NCI-H1436 (cell line): ENCODE data around the gene BOLA3.
"Not testable (repeated sequence)": the region's sequence is repeated elsewhere in the genome, so short reads cannot be mapped to it uniquely, and the experiment has no call there.

ENCODE experiments used
- DNase-seq: peaks from one replicate; lab custom pipeline; 2025; lab: John Stamatoyannopoulos, UW

Gene BOLA3, protein sequence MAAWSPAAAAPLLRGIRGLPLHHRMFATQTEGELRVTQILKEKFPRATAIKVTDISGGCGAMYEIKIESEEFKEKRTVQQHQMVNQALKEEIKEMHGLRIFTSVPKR

DNA sequence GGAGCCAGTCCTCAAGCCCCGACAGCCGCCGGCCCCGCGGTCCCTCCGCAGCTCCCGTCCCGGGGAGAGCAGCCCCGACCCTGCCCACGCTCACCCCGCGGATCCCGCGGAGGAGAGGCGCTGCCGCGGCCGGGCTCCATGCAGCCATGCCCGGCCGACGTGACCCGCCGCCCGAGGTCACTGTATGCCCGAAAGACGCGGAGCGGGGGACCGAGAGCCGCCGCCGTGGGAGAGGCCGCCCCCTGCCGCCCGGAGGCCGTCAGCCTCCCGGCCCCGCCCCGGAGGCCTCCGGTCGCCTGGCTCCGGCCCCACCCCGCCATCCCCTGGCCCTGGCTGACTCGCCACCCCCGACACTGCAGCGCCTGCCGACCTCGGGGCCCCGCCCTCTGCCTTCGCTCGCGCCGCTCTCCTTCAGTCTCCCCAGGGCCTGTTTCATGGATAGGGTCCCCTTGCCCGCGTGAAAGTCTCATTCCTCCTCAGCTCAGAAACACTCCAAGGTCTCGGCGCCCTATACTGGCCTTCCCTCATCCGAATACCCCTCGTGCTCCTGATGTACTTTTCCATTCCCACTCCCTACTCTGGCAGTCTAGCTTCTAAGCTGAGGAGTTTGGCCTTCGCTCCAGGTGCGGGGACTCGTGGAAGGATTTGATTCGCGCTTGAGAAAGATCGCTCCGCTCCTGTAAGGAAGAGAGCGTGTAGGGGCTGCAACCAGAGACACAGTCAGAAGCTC, at the start of gene BOLA3:
Gene BOLA3 (minus strand): TSS at position 186 of the 730 bp plus-strand sequence. CDS start 38 bp downstream, at position 148.
- peak; percentile 71 for DNase-seq

DNA sequence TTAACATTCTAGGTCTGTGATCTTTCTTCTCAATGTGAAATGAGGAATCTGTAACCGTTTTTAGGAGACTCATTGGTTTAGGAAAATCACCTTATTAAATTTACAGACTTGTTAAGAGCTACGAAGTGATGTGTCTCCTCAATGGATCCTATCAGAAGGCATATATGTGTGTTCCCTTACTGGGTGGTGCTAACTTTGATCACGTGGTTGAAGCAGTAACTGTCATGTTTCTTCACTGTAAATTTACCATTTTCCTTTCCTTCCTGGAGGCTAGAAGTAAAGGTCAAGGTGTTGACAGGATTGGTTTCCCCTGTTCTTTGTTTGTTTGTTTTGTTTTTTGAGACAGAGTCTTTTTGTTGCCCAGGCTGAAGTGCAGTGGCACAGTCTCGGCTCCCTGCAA, 49.3 kb upstream of the BOLA3 start:
- DNase-seq: no peak

DNA sequence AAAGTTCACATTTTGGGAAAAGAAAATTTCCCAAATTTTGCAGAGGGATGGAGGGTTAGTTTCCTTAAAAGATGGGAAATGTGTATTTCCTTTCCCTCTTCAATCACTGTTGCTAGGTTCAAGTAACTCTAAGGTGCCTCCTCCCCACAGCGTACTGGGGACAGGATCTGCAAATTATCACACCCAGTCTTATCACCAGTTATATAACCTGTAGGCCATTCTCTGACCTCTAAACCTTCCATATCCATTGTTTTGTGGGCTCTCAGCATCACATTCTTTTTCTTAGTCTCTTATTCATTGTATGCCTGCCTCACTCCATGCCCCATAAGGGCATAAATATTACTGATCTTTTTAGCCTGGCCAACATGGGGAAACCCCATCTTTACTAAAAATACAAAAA, 47.1 kb upstream of the BOLA3 start:
- no peak for DNase-seq

DNA sequence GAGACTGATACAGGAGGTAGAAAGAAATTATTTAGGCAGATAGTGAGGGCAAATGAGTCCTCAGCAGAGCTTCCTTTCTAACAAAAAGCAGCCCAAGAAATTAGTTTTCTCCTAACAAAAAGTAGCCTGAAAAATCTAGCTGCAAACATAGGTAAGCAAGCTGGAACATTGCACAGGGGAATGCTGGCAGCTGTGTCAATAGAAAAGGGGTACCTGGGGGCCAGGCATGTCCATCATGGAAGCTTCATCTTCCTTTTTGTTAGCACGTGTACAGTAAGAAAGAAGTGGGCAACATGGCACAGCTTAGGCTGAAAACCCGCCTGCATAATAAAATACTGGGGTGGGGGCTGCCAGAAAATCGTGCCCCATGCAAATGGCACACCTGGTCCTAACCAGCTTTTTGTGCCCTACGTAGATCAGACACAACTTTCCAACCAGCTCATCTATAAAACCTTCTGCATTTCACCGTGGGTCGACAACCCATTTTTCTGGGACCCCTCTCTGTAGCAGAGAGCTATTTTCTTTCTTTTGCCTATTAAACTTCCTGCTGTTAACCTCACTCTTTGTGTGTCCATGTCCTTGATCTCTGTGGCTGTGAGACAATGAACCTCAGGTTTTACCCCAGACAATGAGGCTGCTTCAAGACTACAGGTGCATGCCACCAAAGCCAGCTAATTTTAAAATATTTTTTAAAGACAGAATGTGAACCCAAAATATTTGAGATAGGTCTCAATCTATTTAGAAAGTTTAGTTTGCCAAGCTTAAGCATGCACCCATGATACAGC, 44.1 kb upstream of the BOLA3 start:
- DNase-seq: no peak

DNA sequence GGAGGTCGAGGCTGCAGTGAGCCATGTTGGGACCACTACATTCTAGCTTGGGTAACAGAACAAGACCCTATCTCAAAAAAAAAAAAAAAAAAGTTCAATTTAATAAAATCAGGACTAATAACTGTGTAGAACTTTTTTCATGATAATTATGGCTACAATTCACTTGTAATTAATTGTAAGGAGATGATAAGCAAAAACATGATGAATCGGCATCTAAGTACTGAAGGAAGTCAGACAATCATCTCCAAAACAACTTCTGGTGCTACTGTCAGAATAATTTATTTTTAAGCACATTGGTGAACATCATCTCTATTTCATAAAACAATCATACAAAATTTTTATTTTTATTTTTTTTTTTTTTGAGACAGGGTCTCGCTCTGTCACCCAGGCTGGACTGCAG, 41.0 kb upstream of the BOLA3 start:
- no peak for DNase-seq

DNA sequence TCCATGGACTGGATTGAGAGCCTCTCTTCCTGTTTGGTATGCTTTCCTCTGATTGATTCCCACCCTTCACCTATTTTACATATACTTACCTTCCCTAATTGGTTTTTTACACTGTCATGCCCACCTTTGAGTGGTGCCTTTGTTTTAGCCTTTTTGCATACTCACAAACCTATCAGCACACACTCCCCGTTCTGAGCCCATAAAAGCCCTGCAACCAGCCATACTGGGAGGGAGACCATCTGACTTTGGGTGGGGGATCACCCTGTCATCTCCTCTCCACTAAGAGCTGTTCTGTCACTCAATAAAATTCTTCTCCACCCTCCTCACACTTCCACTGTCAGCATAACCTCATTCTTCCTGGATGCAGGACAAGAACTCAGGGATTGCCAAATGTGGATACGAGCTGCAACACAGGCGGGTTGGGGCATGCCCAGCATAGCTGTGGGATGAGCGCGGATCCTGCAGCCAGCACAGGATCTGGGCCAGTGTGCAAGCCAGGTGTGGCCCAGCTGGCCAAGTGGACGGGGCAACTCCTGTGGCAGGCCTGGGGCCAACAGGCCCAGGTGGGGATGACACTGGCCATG, 40.4 kb upstream of the BOLA3 start:
- DNase-seq: no peak

DNA sequence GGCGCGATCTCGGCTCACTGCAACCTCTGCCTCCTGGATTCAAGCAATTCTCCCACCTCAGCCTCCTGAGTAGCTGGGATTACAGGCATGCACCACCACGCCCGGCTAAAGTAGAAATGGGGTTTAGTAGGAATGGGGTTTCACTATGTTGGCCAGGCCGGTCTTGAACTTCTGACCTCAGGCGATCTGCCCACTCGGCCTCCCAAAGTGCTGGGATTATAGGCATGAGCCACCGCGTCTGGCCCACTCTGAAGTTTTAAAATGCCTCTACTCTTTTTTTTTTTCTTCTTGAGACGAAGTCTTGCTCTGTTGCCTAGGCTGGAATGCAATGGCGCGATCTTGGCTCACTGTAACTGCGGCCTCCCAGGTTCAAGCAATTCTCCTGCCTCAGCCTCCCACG, 39.0 kb upstream of the BOLA3 start:
- DNase-seq: not testable (repeated sequence)

DNA sequence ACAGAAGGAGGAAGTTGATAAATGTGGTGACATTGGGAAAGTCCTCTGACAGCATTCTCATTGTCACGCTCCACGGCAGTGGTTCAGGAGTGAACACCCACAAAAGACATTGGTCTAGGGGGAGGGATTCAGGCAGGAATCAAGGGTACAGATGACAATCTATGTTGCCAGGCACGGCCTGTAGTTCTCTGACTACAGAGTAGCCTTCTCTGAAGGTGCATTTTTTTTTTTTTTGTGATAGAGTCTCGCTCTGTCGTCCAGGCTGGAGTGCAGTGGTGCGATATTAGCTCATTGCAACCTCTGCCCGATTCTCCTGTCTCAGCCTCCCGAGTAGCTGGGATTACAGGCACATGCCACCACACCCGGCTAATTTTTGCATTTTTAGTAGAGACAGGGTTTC, 38.3 kb upstream of the BOLA3 start:
- no peak for DNase-seq

DNA sequence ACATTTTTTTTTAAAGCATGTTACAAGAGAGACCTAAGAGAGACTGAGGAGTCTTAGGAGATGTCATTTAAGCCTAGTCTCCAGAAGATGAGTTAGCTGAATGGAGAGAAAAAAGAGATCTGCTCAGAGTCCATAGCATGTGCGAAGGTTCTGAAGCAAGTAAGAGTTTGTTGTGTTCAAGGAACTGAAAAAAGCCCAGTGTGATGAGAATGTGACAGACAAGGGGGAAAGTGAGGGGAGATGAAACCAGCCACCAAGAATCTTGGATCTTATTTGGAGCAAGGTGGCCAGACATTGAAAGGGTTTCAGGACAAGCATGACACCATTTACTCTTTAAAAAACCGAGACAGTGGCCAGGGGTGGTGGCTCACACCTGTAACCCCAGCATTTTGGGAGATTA, 36.2 kb upstream of the BOLA3 start:
- no peak for DNase-seq

DNA sequence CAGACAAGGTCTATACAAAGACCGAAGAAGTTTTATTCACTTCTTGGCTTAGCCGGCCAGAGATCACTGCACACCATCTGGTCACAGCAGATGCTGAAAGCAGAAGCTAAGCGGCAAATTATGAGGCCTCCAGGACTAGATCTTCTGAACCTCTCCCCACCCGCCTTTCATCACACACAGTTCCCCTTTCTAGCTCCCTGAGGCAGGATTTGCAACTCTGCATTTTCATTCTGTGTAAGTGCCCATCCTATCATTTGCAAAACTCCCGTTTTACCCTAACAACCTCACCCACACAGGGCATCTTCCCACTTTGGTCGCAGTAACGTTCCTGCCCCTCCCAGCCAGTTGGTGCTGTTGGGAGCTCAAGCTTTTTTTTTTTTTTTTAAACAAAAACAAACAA, 34.0 kb upstream of the BOLA3 start:
- DNase-seq: no peak

DNA sequence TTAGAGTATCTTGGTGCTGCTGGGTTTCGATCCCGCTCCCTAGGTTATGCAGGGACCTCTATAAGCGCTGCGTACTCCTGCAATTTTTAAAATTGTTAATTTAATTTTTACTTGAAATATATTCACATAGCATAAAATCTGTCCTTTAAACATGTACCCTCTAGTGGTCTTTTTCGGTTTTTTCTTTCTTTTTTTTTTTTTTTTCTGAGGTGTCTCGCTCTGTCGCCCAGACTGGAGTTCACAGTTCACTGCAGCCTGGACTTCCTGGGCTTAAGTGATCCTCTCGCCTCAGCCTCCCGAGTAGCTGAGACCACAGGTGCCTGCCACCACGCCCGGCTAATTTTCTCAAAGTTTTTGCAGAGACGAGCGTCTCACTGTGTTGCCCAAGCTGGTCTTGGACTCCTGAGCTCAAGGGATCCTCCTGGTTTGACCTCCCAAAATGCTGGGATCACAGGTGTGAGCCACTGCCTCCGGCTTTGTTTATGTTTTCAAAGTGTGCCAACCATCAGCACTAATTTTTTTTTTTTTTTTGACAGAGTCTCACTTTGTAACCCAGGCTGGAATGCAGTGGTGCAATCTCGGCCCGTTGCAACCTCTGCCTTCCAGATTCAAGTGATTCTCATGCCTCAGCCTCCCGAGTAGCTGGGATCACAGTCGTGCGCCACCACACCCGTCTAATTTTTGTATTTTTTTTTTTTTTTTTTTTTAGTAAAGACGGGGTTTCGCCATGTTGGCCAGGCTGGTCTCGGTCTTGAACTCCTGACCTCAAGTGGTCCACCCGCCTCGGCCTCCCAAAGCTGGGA, 31.6 kb upstream of the BOLA3 start:
- no peak for DNase-seq

DNA sequence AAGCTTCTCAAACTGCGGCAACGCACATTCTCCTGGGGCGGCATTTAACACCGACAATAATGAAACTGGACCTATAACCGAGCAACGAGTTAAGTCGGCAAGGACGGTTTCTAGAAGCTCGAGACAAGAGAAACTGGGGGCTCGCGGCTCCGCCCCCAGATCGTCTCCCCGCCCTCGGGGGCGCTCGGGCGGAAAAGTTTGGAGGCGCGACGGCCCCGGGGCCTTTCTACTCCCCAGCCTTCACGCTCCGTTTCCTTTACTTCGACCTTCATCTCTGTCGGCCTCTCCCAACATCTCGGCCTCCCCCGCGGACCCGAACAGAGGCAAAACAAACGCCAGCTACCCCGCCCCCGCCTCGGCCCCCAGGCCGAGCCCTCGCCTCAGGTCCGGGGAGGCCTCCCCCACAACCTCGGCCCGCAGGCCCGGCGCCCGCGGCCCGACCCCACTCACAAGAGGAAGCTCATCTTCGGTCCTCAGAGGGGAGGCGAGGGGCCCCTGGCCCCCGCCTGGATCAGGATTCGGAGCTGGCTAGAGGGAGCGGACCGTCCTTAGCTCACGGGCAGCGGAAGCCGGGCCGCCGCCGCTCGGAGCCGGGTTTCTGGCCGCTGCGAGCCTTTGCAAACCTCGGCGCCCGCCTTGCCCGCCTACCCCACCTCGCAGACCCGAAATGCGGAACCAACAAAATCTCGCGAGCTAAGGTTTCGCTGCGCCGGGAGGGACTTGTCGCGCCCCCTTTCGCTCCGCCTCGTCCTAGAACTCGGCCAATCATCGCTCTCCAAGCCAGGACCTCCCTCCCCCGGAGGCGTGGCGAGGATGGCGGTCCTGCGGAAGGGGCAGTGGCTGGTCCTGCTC, 30.7 kb upstream of the BOLA3 start, which contains the start of gene MOB1A:
Gene MOB1A (minus strand): TSS at position 669 of the 852 bp plus-strand sequence. CDS start 205 bp downstream, at position 464.
- DNase-seq: peak; percentile 98

DNA sequence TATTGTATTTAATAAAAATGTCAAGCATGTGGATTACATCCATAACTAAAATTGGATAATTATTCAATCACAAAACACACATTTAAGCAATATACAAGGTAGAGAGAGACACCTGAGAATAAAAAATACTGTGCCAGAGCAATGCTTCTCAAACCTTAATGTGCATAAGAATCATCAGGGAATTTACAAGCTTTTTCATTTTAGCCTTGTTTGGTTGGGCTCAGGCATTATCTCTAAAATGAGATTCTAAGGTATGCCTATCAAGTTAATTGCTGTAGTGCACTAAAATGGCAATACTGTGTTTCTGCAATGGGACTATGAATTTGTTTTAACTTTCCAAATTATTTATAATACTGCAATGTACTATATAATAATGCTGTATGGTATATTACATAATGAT, 30.0 kb upstream of the BOLA3 start:
- no peak for DNase-seq

DNA sequence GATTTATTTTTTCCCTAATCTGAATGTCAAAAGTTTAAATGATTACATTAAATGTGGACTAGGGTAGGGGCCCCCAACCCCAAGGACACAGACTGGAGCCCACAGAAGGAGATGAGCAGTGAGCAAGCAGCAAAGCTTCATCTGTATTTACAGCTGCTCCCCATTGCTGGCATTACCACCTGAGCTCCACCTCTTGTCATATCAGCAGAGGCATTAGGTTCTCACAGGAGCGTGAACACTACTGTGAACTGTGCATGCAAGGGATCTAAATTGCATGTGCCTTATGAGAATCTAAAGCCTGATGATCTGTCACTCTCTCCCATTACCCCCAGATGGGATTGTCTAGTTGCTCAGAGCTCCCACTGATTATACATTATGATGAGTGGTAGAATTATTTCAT, 27.2 kb upstream of the BOLA3 start:
- no peak for DNase-seq

DNA sequence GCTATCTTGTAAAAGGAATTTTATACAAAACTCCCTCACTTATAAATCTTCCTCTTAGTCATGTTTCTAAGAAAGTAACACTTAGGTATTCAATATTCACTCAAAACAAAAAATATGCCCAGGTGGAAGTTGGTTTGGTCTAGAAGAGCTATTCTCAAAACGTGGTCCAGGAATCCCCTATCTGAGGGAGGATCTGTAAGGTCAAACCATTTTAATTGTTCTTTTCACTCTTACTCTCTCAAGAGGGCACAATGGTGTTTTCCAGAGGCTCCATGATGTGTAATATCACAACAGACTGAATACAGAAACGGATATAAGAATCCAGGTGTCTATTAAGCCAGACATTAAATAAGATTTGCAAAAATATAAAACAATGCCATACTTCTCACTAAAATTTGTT, 21.0 kb upstream of the BOLA3 start:
- DNase-seq: no peak

DNA sequence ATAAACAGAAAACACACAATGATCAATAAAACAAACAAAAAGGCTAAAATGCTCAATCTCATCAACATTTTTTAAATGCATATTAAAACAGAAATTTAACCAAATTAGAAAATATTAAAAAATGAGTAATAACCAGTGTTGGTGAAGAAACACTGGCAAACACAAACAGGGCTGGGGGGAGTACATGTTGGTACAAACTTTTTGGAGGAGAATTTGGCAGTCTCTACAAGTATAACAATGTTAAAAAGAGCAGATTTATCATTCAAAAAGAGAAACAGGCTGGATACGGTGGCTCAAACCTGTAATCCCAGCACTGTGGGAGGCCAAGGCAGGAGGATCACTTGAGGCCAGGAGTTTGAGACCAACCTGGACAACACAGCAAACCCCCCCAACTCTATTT, 17.0 kb upstream of the BOLA3 start:
- DNase-seq: no peak

DNA sequence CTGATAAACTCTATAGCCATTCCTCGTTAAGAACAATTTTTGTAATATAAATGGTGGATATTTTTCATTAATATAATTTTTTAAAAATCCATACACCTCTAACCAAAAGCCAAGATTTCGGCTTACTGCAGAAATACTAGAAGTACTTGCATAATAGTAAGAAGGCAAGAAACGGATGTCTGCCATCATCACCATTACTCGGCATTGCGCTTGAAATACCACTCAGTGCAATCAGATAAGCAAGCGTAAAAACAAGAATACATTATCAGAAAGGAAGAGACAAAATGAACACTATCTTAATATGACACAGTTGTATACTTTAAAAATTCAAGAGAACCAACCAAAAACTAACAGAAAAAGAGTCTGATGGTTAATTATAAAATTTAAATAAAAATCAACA, 15.2 kb upstream of the BOLA3 start:
- no peak for DNase-seq

DNA sequence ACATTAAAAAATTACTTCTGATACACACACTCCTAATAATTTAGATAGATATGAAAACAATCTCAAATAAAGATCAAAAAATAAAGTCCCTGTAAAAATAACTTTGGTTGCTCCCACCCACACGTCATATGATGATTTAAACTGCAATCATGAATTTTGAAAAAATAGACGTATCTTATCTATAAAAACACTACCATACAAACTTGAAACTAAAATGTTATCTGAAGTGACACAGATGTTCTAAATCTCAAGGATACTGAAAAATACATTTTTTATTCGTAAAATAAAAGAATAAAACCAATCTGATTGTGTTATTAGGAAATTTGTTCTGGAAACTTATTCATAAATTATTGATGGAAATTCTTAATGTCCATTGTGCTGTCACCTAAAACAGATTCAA, 8.1 kb upstream of the BOLA3 start:
- DNase-seq: no peak

DNA sequence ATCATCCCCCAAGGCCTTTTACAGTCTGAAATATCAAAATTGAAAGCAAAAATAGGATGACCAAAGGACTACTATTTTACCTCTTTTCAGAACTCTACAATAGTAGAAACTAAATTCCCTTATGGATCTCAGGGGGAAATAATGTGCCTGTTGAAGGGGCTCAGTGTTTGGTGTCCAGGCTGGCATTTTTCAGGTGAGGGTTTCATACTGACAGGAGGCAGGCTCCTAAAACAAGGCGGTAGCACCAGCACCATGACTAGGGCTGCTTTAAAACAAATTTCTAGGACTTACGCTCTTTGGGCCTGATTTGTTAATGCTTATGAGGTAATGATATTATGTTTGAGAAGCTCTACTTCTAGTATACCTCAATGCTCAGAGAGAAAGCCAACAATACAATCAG, 5.2 kb upstream of the BOLA3 start:
- DNase-seq: no peak

DNA sequence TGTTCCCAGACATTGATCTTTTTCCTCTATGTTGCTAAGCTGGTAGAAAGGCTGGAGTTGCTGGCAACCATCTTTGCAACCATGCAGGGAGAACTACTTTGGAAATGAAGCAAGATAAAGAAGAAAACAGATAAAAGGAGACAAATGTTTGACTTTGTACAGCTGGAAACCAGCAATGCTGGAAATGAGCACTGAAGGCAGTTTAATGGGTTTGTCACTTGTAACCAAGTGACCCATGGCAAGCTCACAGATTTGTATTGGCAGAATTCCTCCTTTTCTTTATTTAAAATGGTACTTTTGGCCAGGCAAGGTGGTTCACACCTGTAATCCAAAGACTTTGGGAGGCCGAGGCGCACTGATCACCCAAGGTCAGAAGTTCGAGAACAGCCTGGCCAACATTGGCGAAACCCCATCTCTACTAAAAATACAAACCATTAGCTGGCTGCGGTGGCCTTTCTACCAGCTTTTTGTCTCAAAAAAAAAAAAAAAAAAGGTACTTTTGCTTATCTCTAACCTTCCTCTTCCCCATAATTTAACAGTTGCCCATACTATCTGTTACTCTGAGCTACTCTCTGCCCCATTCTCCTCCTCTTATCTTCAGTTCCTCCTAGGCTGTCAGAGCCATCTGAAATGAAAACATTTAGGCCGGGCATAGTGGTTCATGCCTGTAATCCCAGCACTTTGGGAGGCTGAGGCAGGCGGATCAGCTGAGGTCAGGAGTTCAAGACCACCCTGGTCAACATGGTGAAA, 2.0 kb upstream of the BOLA3 start:
- DNase-seq: no peak

DNA sequence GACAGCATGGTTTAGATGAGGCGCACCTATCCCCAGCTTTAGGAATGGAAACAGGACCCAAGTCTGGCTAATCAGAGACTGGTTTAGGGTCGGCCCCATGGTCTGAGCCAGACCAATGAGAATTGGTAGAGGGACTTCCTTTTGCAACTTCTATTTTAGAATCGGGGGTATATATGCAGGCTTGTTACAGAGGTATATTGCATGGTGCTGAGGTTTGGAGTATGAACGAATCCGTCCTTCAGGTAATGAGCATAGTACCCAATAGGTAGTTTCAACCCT, 1.5 kb upstream of the BOLA3 start:
- DNase-seq: no peak
